GM12873 (cell line): ENCODE data around the gene ZNF521.

Source experiments
- TF ChIP-seq, protein P1 (sequence below): IDR thresholded peaks from 2 replicates; pipeline ENCODE4 v1.5.1; 2012; ENCODE audit warnings: low read depth, mild to moderate bottlenecking, moderate library complexity, low read length, control low read depth; ENCODE audit not compliant: insufficient read depth; ENCODE audit errors: missing control alignments

Gene ZNF521

DNA sequence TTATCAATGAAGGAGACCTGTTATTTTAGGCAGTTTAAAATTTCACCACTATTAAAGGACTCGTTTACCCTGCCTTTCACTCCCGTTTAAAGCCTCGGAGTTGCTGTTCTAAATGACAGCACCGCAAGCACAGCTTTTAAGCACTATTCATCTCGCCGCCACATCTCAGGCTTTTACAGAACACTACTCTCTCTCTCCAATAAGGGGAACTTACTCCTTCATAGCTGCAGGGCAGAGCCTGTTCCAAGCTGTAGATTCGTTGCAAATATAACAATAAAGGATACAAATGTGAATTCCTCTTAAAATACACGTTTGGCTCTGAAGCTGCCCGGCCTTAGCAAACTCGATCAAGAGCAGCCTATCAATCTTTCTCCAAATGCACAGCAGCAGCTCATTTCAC, 271.8 kb downstream of the ZNF521 start:
- TF ChIP-seq, protein P1, sequence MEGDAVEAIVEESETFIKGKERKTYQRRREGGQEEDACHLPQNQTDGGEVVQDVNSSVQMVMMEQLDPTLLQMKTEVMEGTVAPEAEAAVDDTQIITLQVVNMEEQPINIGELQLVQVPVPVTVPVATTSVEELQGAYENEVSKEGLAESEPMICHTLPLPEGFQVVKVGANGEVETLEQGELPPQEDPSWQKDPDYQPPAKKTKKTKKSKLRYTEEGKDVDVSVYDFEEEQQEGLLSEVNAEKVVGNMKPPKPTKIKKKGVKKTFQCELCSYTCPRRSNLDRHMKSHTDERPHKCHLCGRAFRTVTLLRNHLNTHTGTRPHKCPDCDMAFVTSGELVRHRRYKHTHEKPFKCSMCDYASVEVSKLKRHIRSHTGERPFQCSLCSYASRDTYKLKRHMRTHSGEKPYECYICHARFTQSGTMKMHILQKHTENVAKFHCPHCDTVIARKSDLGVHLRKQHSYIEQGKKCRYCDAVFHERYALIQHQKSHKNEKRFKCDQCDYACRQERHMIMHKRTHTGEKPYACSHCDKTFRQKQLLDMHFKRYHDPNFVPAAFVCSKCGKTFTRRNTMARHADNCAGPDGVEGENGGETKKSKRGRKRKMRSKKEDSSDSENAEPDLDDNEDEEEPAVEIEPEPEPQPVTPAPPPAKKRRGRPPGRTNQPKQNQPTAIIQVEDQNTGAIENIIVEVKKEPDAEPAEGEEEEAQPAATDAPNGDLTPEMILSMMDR, result no peak

DNA sequence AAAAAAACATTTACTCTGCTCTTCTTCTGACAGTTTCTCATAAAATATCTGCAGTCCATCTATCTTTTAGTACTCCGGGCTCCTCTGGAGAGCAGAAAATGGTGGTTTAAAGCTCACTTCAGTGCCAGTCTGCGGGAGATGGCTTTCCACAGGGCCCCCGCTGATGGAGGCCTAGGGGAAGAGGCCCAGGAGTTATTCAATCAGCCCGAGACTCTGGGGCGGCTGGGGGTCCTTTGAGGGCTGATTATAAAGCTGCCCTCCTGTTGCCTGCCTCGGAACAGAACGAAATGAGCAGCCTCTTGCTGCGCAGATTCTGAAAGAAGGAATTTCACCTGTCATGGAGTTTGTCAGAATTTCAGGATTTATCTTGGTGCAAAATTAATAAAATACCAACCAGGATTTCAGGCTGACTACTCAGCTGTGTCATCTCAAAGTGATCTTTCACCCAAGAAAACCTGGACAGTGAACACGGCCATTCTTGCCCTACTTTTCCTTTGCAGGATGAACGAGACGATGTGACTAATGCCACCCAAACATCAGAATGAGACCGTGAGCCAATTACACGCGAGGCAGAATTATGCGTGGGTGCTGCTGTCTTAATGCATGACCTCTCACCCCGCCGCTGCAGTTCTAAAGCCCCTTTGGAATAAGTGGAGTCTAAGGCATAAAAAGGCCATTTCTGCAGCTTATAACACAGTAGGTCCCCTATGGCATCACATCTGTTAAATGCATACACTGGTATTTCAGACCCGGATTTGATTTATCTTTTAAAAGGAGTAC, 273.8 kb downstream of the ZNF521 start:
- TF ChIP-seq, protein P1, result no peak

DNA sequence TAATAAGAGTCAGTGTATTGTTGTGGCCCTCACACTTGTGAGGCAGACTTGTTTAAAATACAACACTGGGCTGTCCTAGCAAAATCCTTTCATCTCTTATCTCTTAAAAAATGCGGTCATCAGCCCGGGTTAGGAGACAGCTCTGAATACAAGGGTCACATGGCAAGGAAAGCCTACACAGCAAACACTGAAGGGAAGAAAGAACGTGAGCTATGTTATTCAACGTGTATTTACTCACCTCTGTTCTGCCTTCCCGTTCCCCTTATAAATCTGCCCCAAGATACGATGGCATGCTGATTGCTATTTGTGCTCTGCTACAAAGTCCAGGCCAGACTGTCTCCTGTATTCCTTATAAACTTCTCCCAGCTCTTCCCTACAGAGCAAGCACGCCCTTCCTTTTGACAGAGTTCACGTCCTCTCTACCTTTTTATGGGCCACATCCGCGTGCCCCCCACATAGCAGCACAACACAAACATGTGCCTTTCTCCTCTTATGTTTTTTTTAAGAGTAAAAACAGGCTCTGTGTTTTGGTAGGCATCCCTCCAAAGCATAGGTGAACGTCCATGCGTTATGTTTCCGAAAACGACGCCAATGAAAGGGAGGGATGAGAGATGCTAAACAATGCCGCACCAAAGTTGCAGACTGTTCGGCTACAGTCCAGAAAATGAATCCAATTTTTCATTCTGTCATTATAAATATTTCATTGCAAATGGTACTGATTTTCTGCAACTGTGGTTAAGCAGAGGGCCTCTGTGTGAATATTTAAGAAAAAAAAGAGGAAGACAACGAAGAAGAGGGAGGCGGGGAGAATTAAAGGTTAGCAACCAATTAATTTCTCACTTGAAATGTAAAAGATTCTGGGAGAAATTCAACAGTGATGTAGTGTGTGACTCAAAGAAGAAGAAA, 274.7 kb downstream of the ZNF521 start:
- TF ChIP-seq, protein P1, result no peak

DNA sequence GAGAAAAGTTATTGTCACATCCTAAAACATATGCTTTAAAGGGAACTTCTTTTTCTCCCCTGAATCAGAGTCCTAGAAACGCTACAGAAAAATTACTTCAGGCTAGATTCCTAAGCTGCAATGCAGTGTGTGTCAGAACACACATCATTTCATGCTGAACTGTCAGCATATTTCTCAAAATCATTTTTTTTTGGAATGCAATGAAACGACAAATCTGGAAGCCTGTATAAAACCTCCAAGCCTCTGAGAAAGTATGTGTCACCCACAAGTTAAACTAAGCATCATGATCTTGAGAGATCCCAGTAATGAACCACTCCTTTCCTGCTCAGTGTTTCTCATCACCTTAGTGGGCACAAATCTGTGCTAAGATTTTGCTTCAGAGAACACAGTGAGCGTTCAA, 276.2 kb downstream of the ZNF521 start:
- TF ChIP-seq, protein P1, result no peak

DNA sequence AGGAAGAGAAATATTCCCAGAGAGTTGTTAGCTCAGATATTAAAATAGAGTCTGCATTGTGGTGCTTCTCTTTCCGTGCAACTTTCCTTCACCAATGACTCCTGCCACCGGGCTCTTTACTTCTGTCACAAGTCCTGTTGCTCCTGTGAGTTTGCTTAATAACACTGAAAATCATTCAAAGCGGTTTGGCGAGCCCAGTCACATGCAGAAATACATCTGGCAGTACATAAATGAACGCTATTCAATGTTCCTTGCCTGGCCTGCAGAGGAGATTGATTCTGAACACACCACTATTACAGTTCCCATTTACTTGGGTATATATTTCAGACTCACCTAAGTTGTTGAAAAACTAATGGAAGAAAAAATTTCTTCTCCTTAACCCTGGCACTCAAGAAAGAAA, 276.6 kb downstream of the ZNF521 start:
- TF ChIP-seq, protein P1, result no peak

DNA sequence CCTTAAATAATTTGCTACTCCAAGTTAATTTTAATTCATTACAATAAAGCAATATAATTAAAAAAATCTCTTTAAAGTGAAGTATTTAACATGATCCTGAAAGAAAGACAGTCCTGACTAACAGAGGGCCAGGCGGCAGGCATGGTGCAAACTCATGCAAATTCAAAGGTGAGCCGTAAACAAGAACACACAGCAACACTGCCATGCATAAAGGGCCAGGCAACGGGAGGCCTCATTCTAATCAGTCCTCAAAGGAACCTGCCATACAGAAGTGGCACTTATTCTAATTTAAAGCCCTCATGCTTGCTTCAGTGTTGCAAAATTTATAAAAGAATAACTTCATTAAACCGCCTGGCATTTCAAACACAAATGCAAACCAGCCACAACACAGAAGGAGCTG, 277.0 kb downstream of the ZNF521 start:
- TF ChIP-seq, protein P1, result no peak

DNA sequence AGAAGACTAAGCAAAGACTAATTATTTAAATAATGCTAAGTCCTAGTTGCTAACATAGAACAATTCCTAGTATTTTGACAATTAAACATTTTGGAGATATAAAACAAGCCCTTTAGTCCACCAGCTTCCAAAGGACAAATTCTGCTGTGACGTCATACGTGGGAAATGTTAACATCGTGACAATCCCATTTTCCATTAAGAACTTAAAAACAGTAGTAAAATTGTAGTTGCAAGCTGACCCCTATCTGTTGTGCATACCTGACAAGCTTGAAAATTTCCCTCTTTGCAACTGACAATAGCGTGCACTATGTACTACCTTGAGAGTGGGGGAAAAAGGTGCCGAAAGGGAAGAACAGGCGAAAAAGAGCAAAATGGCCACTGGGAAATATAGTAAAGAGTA, 279.8 kb downstream of the ZNF521 start:
- TF ChIP-seq, protein P1, result no peak
